GM19452 (cell line): Measurements from ENCODE around the gene CFAP54.
"Not testable (repeated sequence)": the region's sequence is repeated elsewhere in the genome, so short reads cannot be mapped to it uniquely, and the experiment has no call there.

Experiments
- ATAC-seq: cut with Tn5 transposase; IDR thresholded peaks from one replicate; pipeline ENCODE4 v1.9.1; 2021; ENCODE audit not compliant: unreplicated experiment

CFAP54 gene

GRCh38 chr12:96489392-96490056, at the start of gene CFAP54:
TSS of gene CFAP54 (plus strand) at chr12:96489577. CDS start at chr12:96489610, 33 bp downstream.
- ATAC-seq = peak; percentile 97

- ATAC-seq = no peak
These were observed 47.6 kb upstream of the CFAP54 start for GRCh38 chr12:96441816-96442215.

DNA sequence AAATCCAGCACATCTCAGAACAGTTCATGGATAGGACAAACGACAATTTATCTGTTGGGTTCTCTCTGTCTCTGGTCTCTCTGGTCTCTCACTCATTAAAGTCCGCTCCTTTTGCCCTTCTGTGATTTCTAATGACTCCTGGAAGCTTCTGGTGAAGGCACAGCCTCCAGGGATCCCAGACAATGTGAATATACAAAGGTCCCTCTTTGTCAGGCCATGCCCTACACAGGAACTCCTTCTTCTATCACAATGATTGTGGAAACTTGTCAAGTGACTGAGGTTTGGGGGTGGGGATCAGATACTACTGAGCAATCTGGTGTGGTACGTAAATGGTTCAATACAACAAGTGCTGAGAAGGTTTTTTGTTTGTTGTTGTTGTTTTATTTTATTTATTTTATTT, 46.5 kb upstream of the CFAP54 start:
- ATAC-seq = no peak

GRCh38 chr12:96444399-96444798, 45.0 kb upstream of the CFAP54 start:
- no peak for ATAC-seq

DNA sequence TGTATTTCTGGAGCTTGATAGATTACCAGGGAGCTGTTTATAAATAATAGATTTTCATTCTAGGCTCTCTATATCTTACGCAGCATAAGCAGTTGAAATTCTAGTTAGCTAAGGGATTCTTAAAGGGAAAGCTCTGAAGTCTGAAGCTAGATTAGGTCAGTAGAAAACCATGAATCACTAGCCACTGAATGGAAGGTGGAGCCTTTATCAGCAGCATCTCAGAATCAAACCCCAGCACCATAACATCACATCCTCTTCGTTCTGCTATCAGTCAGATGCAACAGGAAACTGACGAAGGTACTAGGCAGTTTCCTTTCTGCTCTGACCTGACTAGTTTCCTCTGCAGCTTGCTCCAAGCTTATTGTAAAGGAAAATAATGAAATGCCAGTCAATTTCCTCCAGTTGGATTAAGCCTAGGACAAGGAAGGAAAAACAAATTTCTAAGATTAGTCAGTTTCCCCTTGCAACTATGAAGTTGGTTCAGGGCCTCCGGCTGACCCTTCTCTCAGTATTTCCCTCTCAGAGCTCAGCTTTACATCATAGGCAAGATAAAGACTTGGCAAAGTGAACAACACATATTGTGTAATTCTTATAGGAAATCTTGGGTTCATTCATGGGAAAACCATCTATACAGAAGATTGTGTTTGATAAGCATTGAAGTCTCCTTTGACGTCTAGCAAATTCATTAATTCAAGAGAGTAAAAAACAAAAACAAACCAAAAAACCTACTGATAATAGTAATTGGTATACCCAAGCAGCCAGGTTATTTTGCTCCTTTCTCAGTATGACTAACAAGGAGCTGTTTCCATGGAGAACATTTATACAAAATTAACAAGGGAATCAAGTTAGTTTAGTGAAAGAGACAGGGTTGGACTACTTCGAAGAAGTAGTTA, 43.4 kb upstream of the CFAP54 start:
- ATAC-seq = peak; percentile 98

DNA sequence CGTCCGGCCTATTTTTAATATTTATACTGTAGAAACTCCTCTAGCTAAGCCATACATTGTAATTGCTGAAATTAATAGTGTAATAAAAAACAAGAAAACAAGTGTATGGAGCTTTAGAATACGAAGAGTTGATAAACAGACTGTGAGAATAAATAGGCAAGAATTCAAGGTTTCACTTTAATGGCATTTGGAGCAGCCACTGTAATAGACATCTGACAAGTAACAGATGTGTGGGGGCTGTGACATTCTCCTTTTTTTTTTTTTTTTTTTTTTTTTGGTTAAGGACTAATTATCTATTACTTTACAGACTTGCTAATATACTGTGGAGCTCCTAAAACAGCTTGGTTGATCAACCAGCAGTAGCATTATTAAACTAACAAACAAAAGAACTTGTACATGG, 42.1 kb upstream of the CFAP54 start:
- ATAC-seq = no peak

- ATAC-seq = no peak
These were observed 41.1 kb upstream of the CFAP54 start for GRCh38 chr12:96448300-96448699.

- no peak for ATAC-seq
These were observed 37.0 kb upstream of the CFAP54 start for GRCh38 chr12:96452261-96452922.

GRCh38 chr12:96454396-96454795, 35.0 kb upstream of the CFAP54 start:
- no peak for ATAC-seq

GRCh38 chr12:96456265-96456974, 33.0 kb upstream of the CFAP54 start:
- peak; percentile 92 for ATAC-seq

DNA sequence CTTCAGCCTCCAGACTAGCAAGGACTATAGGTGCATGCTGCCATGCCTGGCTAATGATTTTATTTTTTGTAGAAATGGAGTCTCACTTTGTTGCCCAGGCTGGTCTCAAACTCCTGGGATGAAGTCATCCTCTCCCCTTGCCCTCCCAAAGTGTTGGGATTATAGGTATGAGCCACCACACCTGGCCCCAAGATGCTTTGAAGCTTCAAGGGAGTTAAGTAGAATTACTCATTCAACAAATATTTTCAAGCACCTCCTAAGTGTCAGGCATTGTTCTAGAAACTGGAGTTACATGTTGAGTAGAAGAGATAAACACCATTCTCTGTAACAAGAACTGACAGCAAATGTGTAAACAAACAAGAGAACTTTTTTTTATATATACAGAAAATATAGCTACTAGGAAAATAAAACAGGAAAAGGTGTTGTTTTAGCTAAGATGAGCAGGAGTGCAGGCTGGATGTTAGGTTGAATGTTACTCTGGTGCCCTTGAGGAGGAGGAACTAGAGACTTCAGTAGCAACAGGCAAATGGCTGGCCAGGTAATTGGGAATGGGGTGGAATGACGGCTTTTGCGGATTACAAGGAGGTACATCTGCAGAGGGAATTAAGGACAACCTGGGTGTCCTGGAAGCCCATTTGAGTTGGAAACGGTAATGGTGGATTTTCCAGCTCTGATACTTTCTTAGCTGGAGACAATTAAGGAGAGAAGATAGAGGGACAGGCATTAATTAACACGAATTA, 32.0 kb upstream of the CFAP54 start:
- ATAC-seq = no peak

GRCh38 chr12:96459281-96459680, 30.1 kb upstream of the CFAP54 start:
- ATAC-seq = not testable (repeated sequence)

DNA sequence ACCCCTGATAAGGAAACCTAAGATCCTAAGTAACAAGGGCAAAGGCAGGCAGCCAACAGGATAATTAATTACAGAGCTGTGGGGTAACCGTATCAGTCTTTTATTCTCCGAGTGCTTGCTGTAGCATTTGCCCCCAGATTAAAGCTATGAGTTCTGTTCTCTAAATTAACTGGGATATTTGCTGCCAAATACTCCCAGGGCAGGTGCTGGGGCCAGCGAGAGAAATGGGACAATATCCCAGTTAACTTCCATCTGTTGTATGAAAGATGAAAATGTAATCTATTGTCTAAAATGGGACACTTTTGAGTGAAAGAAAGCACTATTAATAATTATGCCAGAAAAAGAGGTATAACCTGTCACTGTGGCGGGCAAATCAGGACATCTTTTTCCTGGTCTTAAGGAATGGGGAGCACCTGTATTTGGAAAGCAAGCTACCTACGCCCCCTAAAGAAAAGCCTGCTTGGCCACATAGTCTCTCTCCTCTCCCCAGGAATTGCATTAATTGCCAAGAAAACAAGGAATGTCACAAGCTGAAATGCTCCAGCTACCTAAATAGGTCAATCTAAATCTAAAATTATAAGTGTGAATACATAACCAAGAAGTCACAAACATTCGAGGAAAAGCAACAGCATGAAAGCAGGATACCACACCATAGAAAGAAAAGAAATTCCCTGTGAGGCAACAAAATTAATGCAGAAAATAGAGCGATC, 26.7 kb upstream of the CFAP54 start:
- ATAC-seq = no peak

- no peak for ATAC-seq
These were observed 23.5 kb upstream of the CFAP54 start for GRCh38 chr12:96465896-96466295.

- ATAC-seq = no peak
These were observed 22.2 kb upstream of the CFAP54 start for GRCh38 chr12:96466939-96467751.

- ATAC-seq = no peak
These were observed 17.9 kb upstream of the CFAP54 start for GRCh38 chr12:96471368-96472050.

DNA sequence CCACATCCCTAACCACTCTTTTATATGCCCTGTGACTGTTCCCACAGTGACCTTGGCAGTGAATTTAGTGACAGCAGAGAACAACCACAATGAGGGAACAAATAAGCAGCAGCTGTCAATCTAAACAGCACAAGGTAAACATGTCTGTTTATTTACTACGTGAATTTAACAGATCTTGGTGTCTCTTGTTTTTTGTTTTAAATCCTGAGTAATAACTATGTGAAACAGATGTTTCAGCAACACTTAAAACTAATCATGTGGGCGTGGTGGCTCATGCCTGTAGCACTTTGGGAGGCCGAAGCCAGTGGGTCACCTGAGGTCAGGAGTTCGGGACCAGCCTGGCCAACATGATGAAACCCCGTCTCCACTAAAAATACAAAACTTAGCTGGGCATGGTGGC, 17.0 kb upstream of the CFAP54 start:
- no peak for ATAC-seq

DNA sequence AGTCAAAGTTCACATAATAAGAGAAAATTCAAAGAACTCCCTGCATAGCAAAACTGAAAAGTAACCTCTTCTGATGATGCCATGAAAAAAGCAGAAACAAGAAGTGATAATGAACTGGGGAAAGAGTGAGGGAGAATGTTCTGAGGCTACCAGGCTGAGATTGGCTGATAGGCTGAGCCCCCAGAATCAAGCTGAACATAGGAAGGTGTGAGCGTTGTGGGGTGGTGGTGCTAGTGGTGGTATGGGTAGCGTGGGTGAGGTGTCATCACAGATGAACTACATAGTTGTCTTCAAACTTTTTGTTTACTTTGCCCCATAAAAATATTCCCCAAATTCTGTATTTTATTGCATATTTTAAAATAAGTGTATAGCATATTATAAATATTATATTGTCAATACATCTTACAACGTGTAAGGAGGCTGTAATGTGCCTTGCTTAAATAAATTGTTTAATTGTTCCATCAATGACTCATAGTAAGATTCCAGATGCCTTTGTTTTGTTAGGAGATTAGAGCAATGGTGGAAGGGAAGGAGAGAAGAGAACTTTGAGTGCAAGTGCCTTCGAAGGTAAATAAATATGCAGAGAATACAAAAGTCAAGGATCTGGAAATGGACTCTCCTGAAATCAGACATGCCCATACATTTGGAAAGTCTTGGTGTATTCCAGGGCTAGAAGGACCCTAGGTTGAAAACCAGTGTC, 15.8 kb upstream of the CFAP54 start:
- ATAC-seq = no peak
